GM21737 (cell line): ENCODE results near the gene C1orf141.
"Not testable (repeated sequence)": the region's sequence is repeated elsewhere in the genome, so short reads cannot be mapped to it uniquely, and the experiment has no call there.

Source experiments
- ATAC-seq: cut with Tn5 transposase; IDR thresholded peaks from one replicate; pipeline ENCODE4 v1.9.1; 2021; ENCODE audit warnings: mild to moderate bottlenecking, moderate library complexity; ENCODE audit not compliant: unreplicated experiment

Gene C1orf141

DNA sequence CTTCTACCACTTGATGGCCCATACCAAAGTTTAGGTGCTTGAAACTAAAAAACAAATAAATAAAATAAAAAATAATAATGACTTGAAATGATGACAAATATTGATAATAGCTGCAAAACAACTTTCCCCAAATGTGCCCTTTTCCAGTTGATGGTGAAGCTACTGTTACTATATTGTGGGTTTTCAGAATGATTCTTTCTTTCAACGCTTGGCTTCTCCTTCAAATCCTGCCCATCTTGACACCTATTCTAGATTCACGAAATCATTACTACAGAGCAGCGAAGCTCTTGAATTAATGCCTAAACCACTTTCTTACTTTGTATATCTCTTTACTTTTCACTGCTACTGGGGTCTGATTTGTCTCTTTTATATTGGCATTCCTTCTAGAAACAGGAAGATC is 9.2 kb upstream of the C1orf141 start:
- ATAC-seq: no peak

- no peak for ATAC-seq
Measured at GRCh38 chr1:67142931-67143330, 8.2 kb upstream of the C1orf141 start.

GRCh38 chr1:67141832-67142231 is 7.1 kb upstream of the C1orf141 start:
- ATAC-seq: not testable (repeated sequence)

DNA sequence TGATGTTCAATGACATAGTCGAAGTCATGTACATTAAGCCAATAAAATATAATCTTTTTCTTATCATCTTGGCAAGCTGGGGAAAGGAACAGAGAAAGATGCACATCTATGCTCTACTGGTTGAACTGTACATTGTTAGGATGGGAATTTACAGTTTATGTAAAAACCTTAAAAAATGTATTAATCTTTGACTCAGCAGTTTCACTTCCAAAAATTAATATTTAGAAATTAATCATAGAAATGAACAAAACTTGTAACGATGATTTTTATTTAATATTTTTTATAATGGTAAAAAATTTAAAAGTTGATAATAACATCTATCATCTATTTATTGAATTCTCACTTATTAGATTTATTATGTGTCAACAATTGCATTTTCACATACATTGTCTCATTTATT is 5.7 kb upstream of the C1orf141 start:
- ATAC-seq: no peak

DNA sequence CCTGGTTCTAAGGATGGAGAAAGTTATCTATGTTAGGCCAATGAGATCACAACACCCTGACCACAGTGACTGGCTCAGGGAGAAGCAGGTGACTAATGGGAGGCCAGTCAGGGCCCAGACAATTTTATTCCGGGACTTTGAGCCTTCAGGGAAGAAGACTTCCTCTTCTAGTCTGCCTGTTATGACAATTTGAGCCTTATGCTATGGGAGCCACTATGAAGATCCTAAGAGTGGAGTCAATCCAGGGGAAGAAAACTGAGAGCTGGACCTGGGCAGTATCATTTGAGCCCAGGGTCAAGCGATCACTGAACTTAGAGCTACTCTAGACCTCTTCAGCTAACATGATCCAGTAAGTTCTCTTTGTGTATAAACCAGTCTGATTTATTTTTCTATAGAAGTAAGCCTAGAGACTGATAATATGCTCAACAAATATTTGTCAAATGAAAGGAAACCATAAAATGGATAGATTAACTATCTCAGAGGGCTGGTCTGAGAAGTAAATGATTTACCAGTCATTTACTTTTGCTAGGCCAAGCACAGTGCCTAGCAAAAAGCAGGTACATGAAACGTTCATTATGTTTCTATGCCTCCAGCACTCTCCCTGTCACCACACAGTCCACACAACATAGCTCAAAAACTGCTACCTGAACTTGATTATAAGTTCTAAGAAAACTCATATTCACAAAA is 4.2 kb upstream of the C1orf141 start:
- ATAC-seq: no peak

DNA sequence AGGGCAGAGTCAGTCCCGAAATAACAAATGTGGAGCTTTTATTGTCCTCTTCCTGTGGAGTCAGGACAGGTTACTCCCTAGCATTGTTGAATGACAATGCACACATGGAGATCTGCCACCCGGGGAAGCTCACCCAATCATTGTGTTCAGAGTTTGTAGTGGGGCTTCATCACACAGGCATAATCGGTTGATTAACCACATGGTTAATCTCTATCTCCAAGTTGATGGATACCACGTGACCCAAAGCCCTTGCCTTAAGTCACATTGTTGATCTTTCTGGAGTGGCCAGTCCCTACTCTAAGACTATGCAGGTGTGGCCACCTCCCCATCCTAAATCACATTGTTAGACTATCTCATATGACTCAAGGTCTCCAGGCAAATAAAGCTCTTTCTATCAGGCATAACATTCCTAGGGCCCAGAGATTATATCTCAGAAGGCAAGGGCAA is 2.6 kb upstream of the C1orf141 start:
- no peak for ATAC-seq

GRCh38 chr1:67135354-67135753 is 584 bp upstream of the C1orf141 start:
- ATAC-seq: no peak

GRCh38 chr1:67133177-67133576 is 1.6 kb downstream of the C1orf141 start:
- ATAC-seq: no peak

- no peak for ATAC-seq
Measured at GRCh38 chr1:67130673-67131072, 4.1 kb downstream of the C1orf141 start.

- ATAC-seq: no peak
Measured at GRCh38 chr1:67126974-67127373, 7.8 kb downstream of the C1orf141 start.

- no peak for ATAC-seq
Measured at GRCh38 chr1:67126111-67126746, 8.5 kb downstream of the C1orf141 start.

GRCh38 chr1:67124455-67124854 is 10.3 kb downstream of the C1orf141 start:
- ATAC-seq: no peak

DNA sequence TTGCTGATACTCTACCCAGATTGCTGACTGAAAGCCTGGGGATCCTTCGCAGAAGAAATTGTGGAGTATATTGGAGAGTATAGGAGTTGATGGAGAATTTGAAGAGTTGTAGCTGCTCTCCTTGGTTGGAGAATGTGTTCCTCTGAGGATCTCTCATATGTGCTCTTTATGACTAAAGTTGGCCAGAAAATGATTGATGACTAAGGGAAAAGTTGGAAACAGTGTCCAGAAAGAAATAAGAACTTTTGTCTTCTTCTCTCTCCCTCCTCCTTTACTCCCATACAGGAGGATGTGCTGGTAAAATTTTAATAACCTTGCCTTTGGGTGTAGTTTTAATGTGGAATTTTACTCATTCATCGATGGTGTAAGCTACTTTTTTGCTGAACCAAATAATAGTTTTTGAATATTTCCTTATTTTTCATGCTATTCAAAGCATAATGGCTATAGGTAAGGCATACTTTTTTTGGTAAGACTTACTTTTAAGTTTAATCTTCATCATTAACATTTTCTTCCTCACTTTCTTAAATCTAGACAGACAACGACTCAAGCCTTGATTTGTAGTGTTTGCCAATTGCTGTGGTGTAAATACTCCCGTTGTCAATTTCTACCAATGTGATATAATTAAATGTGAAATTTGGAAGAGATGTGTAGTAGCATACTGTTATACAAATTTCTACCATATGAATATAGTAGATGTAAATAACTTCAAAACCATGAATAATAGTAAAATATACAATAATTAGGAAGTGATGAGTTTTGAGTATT is 13.7 kb downstream of the C1orf141 start:
- no peak for ATAC-seq

- no peak for ATAC-seq
Measured at GRCh38 chr1:67118646-67119045, 16.1 kb downstream of the C1orf141 start.

DNA sequence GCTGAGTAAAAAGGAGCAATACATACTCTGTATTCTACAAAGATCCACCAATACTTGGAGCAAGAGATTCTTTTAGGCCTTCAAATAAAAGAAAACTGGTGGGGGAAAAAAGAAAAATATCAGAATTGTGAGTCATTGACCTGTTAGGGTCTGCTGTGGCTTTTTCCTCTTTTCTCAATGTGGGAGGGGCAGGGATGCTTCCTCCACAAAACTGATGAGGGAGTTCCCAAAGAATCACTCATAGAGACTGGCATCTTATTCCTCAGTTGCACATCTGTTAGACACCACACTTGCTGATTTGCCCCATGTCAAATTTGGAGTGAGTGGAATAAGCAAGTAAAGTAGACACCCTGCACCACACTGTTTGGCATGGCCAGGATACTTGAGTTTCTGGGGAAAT is 16.6 kb downstream of the C1orf141 start:
- no peak for ATAC-seq

DNA sequence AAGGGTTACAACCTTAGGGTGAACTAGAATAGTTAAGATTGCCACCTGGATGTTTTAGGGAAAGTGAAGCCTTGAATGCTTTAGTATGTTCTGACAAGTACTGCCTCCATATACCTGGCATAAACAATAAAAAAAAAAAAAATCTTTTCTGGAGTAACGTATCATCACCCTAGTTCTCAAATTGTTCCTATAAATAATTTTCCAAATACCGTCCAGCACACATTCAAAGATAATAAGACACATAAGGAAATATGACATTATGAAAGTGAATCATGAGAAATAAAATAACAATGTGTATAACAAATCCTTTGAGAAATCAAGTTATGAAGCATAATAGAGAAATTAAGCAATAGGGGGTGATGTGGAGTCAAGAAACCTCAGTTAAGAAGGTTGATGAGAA is 20.6 kb downstream of the C1orf141 start:
- ATAC-seq: no peak

DNA sequence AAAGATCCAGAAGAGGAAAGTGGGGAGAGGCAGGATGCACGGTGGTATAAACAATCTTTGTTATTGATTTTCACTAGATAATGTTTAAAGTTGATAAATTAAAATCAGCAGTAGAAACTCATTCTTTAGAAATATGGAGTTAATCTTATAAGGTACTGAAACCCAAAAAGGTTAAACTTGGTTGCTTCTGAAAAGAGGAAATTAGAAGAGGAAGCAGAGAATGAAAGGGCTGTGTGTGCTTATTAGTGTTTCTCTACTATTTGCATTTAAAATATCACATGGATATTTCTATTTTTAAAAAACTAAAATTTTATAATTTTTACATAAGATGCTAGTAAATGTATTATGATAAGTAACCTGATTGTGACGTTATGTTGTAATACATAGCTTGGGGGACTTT is 24.4 kb downstream of the C1orf141 start:
- ATAC-seq: peak; percentile 42

DNA sequence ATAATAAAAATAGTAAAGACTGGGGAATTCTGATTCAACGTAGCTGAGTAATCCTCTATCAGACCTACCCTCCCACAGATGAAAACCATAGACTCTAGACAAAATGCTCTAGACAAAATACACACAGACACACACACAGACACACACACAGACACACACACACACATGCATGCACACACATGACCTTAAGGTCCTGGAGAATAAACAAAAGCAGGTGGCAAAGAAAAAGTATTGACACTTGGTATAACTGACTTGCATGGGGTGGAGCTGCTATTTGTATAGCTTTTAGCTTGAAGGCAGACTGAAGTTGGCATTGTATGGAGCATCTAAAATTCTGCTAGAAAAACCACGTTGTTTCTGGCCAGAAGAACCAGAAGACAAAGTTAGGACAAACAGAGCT is 29.3 kb downstream of the C1orf141 start:
- ATAC-seq: no peak

GRCh38 chr1:67103548-67103947 is 31.2 kb downstream of the C1orf141 start:
- no peak for ATAC-seq

DNA sequence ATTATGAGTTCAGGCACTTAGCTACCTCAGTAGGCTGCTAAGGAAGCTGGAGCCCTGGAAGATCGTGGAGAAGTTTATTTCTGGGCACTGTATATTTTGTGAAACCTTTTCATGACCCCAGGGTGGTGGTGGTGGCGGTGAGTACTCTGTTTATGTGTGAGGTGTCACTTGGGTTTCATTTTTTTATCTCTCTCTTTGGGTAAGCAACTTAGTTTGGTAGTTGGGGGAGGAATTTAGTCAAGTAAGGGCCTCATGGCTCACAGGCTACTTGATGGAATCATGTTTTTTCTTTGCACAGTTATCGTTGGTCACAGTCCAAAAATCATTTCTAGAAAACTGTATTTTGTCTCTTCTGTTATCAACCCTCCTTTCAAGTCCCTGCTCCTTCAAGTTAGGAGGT is 33.9 kb downstream of the C1orf141 start:
- ATAC-seq: no peak

GRCh38 chr1:67097305-67097704 is 37.5 kb downstream of the C1orf141 start:
- ATAC-seq: no peak

GRCh38 chr1:67094191-67094590 is 40.6 kb downstream of the C1orf141 start:
- ATAC-seq: no peak
